ENCODE data around the gene TNFRSF18.
A peak's percentile ranks its signal among the peaks of the same experiment; 100 is the strongest.

TNFRSF18 gene

DNA sequence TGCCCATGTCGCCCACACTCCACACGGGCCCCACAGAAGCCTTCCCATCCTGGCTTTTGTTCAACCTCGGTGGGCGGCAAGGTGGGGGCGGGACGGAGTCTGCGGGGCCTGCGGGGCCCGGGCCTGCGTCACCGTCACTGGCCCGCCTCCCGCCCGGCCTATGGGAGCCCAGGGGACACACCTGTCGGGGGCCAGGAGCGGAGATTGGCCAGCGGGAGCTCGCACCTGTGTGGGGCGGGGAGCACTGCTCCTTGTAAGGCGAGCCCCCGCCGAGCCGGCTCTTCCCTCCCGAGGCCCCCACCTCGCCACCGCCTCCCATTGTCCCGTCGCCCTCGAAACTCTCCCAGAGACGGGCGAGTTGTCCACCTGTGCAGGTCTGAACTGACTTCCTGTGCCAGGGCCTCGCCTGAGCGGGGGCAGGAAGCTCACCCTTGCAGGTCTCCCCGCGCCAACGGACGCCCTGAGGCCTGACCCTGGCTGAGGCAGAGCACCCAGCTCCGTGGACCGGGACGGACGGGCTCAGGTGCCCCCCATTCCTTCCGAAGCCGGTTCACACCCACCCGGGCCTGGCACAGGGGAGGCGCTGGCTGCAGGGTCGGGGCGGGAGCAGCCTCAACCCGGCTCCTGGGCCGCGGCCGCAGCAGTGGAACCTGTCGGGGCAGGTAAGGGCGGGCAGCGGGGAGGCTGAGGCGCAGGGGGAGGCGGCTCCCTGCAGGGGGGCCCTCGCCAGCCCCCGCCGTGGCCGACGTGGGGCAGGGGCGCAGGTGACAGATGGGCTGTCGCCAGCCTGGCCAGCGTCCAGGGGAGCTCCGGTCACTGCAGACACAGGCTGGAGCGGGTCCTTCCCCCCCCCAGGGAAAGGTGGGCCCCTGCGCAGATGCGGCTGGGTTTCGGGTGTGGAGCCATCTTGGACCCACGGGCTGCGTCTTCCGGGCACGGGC, 43.5 kb downstream of the TNFRSF18 start:
- no peak for DNase-seq

DNA sequence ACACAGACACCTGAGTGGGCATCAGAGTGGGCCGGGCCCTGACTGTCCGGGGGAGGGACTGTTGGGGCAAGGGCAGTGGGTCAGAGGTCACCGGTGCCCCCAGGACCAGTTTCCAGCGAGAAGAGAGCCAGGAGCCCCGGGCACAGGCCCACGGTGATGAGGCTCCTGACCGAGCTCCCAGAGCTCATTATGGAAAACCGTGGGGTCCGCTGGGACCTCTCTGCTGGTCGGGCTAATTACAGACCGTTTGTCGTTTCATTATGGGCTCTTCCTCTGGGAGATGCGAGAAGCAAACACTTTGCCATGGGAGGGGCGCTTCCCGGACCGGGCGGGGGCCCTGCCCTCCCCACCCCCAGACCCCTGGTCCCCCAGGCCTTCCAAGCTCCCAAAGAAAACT, 44.7 kb downstream of the TNFRSF18 start:
- no peak for DNase-seq

DNA sequence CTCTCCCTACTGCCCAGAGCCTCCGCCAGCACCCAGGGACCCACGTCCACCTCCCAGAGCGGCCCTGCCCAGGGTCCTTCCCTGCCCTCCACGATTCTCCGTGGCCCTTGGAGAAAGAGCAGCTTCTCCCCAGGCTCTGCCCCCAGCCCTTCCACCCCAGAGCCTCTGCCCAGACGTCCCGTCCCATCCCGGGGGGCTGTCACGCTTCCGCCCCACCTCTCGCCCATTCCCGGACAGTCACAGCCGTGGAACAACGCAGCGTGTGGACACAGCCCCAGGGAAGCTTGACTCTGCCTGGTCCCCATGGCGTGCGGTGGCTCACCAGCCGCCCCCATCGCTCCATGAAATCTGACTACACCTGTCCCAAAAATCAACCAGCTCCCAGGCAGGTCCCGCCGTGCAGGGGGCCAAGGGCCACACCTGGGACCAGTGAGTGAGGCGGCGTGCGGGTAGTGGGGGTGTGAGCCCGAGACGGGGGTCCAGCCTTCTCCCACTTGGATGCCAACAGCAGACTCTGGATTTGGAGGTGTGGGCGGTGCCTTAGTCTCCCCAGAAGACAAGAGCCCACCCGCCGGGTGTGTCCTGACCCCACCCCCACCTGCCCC, 45.2 kb downstream of the TNFRSF18 start:
- DNase-seq: no peak

DNA sequence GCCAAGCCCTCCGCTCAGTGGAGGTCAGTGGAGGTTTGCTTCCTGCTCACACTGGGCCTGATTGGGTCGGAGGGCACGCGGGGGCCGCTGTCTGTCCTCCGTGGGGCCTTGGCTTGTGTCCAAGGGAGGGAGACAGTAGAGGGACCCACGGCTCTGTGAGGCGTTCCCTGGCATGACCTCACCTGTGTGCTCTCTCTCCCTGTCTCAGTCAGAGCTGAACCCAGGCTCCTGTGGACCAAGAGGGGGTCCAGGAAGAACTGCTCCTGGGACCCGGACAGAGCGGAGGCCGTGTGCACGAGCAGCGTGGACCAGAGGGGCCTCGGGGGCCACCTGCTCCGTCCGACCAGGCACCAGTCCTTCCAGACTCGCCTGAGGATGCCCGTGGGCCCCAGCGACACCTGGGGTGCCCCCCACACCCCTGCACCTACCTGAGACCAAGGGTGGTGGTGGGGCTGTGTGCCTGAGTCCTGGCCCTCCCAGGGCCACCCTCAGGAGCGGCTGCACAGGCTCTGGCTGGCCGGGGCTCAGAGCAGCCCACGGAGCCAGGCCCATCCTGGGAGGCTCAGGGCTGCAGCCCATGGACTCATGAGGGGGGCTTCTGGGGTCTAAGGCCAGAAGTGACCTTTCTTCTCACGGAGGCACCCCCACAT, 46.0 kb downstream of the TNFRSF18 start:
- no peak for DNase-seq

DNA sequence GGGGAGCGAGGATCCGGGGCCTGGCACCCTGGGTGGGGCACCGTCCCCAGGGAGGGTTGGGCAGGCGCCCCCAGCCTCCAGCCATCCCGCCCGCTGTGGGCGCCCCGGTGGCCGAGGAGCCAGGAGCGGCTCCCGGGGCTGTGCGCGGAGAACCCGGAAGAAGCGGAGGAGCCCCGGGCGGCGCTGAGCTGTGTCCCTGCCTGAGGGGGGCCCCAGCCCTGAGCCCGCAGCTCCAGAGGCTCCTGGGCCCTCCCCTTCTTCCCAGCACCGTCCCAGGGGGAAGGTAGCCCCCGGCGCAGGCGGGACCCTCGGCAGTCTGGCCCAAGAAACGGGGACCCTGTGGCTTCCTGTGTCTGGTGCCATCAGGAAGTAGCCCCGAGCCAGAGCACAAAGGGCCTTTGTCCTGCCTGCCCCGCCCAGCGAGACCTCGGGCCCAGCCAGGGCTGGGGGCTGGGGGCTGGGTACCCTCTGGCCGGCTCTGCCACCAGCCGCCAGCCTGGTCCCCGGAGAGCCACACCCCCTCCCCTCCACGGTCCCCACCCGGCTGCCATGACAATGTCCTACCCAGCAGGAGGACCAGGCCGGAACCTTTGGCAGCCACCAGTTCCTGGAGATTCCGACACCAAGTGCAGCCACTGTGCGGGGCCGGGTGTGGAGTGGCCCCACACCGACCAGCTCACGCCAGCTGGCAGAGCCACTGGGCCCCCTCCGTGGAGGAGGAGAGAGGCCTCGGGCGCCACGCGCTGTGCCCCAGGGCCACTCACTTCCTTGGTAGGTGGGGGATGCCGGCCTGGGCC, 48.3 kb downstream of the TNFRSF18 start:
- peak; percentile 17 for DNase-seq

DNA sequence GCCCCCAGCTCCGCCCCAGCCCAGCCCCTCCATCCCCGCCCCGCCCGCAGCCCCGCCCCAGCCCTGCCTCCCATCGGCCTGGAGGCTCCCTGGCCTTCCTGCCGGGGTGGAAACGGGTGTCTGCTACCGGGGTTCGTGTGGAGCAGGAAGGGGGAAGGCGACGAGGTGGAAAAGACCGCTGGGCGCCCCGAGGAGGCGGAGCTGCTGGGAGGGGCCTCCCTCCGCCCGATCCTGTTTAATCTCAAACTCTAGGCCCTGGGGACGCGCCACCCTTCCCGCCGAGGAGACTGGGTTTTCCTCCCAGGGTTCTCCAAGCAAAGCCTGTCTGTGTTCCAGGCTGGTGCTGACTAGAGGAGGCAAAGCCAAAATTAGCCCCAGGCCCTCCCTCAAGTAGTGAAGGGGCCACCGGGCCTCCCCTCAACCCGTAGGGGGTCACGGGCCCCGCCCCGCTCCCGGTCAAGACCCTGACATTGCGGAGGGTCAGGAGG, 48.9 kb downstream of the TNFRSF18 start:
- peak; percentile 90 for DNase-seq

DNA sequence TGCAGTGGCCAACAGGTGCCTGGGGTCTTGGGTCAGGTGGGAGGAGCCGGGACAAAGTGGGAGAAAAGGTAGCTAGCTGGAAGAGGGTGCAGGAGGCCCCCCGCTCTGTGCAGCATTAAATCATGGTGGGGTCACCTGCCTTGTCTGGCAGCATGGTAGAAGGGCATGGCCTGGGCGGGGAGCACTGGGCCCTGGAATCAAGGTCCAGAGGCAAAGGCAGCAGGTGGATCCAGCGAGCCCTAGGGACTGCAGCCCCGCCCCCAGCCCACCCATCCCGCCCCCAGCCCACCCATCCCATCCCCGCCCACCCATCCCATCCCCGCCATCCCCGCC, 49.4 kb downstream of the TNFRSF18 start:
- DNase-seq: no peak

DNA sequence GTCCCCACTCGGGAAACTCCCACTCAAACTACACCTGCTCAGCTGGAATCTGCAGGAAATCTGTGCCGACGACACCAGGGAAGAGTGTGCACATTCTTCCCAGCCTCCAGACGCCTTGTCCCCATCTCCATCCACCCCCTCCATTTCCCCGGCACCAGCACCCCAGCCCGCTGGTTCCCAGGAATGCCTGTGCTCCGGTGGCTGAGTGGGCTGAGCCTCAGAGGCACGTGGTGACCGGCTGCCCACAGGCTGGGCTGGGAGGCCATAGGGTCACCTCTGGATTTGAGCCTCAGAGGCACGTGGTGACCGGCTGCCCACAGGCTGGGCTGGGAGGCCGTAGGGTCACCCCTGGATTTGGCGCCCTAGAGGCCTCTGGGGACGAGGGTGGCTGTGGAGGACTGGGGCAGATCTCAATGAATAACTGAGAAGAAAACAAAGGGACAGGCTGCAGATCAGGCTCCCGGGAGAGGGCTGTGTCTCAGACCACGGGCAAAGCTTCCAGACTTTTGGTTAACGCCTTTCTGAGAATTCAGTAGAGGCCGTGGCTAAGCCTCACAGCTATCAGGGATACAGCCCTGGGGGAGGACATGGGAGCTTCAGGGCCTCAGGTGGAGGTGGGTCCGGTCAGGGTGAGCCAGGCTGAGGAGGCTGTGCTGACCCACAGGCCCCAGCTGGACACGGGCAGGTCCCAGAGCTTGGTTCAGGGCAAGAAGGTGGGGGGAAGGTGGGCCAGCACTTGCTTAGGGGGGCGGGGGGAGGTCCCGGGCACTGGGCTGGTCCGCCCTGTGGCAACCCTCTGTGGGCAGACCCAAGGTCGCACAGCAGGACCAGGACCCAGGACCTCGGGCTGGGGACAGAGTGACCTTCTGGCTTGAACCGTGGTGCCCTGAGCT, 50.0 kb downstream of the TNFRSF18 start:
- no peak for DNase-seq

DNA sequence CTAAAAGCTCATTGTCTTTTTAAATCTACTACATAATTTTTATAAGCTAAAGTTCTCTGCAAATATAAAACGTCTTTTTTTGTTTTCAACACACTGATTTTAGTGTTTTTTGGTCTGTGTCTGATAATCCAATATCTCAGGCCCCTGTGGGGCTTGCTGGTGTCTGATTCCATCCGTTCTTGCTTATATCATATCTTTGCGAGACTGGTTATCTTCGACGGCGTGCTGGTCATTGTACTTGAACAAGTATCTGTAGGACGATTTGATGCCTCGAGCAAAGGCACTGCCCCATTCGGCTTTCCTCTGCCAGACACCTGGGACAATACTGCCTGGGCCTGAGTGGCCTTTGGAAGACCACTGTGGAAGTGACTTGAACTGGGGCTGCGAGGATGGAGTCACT, 51.1 kb downstream of the TNFRSF18 start:
- no peak for DNase-seq

DNA sequence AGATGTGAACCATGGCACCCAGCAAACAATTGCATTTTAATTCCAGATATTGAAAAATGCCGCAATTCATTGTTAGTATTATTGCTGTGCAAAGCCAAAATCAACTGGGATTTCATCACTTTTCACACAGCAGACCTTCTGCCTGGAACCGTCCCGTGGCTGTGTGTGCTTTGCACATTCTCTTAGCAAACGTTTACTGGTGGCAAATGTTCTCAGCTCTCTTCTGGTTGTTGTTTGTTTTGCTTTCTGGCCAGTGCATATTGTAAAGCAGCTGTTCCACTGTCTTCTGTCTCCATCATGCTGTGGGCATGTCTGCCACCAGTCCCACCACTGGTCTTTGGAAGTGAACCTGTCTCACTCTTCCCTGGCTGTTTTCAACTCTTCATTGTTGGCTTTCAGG, 52.5 kb downstream of the TNFRSF18 start:
- no peak for DNase-seq

All from fibroblast of skin of abdomen (primary cell).